HG02973 (cell line): ENCODE data around the gene SIPA1L3.

Source experiments
- ATAC-seq: cut with Tn5 transposase; IDR thresholded peaks from one replicate; pipeline ENCODE4 v1.9.1; 2021; ENCODE audit warnings: moderate library complexity; ENCODE audit not compliant: unreplicated experiment

Gene SIPA1L3

DNA sequence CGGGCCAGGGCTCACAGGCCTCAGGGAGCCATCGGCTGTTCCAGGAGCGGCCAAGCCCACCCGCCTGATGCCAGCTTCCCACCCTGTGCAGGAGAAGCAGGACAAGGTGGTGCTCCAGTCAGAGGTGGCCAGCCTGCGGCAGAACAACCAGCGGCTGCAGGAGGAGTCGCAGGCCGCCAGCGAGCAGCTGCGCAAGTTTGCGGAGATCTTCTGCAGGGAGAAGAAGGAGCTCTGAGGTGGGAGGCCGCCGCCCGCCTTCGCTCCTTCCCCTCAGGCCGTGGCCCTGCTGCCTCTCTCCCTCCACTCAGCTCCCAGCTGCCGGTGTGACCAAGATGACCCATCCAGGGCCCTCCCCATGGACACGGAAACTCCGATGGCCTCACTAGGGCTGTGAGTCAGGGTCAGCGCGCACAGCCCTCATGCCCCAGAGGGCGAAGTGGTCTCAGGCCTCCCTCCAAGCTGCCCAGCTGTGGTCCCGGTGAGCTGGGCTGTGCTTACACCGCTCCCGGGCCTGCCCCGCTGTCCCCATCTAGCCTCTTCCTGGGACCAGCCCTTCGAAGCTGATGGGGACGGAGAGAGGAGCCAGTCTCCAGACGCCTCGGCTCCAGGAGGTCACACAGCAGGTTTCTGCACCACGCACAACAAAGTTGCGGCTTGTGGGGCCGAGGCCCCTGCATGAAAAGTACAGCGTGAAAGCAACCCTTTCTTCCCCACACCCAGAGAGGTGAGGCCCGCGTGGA lies 299.2 kb downstream of the SIPA1L3 start:
- no peak for ATAC-seq

- ATAC-seq, result no peak
Observed at GRCh38 chr19:38206928-38207327, 299.9 kb downstream of the SIPA1L3 start.

- no peak for ATAC-seq
Observed at GRCh38 chr19:38207543-38207942, 300.5 kb downstream of the SIPA1L3 start.

- no peak for ATAC-seq
Observed at GRCh38 chr19:38208571-38208970, 301.6 kb downstream of the SIPA1L3 start.

DNA sequence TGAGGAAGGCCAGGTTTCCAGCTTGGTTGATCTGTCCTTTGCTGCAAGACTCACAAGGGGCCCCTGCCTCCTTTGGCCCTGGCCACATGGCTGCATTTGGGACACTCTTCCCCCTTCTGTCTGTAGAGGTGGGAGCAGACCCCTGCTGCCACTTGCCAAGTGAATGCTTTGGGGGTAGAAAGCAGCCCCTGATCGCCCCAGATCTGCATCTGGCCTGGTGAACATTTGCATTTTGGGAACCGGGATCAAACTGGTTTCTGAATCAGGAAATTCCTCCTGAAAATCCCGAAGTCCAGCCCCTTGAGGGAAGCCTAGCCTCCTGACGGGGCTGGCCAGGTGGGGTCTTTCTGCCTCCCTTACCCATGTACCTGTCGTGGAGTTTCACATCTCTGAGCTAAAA lies 302.1 kb downstream of the SIPA1L3 start:
- ATAC-seq, result no peak

GRCh38 chr19:38209671-38210457 lies 302.9 kb downstream of the SIPA1L3 start:
- ATAC-seq, result no peak

DNA sequence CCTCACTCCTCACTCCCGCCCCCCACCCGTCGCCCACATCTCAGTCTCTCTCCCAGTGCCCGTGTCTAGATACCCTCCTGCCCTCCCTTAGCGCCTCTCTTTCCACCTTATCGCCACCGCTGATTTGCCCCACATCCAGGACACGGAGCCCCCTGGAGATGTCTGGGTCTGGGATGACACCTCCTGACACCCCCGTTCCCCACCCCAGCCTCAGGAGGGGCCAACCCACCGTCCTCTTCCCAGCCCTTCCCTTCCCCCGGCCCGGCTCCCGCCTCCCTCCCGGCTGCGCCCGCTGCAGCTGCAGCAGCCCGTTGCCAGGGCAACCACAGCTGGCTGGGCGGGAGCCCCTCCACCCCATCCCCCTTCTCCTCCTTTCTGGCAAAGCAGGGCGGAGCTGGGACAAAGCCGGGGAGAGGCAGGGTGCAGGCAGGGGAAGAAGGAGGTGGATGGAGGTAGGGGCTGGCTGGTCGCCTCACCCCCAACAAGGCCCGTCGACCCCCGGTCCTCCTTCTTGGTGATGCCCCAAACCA lies 303.5 kb downstream of the SIPA1L3 start:
- ATAC-seq, result no peak

- no peak for ATAC-seq
Observed at GRCh38 chr19:38211151-38211591, 304.2 kb downstream of the SIPA1L3 start.

GRCh38 chr19:38211766-38212165 lies 304.8 kb downstream of the SIPA1L3 start:
- ATAC-seq, result no peak

DNA sequence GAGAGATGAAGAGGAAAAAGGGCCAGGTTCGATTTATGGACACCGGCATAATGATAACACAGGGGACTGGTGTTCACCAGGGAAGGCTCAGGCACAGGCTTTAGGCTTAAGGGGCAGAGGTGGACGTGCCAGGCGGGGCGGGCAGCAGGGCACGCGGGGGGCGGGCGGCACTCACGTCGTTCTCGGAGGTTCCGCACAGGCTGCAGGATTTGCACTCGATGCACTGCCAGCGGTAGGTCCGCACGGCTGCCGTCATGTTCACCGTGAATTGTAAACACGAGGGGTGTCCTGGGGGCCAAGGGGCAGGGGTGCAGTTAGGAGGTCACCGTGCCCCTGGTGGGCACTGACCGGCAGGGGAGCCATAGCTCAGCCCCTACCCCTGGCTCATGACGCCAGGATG lies 306.5 kb downstream of the SIPA1L3 start:
- ATAC-seq, result no peak

DNA sequence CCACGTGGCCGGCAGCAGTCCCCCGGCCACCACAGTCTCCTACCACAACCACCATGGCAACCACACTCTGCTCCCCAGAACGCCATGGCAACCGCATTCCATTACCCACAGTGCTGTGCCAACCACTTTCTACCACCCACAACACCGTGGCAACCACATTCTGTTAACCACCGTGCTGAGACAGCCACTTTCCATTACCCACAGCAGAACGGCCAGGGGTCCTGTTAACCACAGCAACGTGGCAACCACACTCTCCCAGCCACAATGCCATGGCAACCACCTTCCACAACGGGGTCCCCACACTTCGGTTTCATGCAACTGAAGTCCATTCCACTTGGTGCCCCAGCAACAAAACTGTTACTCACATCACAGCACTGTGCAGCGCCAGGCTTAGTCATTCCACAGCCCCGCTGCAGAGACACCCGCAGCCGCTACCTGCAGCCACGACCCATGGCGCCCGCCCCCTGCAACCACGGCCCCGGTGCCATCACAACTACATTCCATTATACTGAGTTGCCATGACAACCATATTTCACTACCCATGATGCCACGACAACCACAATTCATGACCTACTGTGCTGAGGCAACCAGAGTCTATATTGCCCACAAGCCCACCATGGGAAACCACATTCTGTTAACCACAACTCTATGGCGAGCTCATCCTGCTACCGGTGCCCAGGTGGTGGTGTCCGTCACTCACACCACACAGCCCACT lies 307.1 kb downstream of the SIPA1L3 start:
- peak; percentile 69 for ATAC-seq

DNA sequence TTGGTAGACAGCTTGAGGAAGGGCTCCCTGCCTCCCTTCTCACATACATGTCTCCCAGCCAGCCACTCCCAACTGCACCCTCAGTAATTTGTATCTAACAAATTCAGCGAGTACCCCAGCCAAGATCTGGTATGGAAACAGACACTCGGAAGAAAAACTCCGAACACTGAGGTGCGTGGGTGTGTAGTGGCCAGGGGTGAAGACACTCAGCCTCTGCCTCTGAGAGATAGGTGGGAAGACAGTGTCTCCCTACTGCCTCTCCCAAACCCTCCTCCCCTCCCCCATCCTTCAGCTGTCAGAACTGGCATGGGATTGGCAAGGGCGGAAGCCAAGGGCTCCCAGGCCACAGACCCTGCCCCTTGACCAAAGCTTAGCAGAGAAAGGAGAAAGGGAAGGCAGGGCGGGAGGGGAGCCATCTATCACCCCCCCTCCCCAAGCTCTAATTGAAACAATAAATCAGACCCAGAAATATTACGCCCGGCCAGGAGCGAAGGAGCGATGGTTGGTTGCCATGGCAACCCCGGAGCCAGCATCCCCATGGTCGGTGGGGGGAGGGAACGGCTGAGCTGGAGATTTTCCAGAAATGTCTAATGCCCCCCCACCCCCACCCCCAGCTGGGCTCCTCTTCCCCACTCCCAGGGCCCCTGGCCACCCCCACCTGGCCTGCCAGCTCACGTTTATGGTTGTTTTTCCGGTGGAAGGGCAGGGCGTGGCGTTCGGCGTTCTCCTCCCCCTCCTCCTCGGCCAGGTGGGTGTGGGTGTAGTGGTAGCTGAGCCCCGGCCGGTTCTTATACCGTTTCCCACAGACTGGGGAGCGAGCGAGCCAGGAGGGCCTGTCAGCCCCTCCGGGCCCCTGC lies 310.0 kb downstream of the SIPA1L3 start:
- ATAC-seq, result no peak

GRCh38 chr19:38218204-38218603 lies 311.2 kb downstream of the SIPA1L3 start:
- no peak for ATAC-seq

DNA sequence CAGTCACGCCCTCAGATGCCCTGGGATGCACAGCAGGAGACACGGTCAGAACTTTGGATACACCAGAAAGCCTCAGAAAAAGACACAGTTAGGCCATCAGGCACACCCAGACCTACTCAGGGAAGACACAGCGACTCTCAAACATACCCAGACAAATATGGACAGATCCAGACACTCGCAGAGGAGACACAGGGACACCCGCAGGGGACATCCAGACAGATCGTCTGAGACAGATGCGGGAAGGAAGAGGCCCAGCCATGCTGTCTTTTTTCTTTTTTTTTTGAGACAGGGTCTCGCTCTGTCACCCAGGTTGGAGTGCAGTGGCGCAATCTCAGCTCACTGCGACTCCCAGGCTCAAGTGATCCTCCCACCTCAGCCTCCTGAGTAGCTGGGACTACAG lies 312.2 kb downstream of the SIPA1L3 start:
- ATAC-seq, result no peak

DNA sequence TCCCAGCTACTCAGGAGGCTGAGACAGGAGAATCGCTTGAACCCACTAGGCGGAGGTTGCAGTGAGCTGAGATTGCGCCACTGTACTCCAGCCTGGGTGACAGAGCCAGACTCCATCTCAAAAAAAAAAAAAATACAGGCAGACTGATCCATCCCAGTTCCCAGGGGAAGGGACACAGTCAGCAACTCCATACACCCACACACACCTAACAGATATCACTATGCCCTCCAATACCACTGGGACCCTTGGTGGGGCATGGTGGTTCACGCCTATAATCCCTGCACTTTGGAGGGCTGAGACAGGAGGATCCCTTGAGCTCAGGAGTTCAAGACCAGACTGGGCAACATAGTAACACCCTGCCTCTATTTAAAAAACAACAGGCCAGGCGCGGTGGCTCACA lies 314.4 kb downstream of the SIPA1L3 start:
- no peak for ATAC-seq

DNA sequence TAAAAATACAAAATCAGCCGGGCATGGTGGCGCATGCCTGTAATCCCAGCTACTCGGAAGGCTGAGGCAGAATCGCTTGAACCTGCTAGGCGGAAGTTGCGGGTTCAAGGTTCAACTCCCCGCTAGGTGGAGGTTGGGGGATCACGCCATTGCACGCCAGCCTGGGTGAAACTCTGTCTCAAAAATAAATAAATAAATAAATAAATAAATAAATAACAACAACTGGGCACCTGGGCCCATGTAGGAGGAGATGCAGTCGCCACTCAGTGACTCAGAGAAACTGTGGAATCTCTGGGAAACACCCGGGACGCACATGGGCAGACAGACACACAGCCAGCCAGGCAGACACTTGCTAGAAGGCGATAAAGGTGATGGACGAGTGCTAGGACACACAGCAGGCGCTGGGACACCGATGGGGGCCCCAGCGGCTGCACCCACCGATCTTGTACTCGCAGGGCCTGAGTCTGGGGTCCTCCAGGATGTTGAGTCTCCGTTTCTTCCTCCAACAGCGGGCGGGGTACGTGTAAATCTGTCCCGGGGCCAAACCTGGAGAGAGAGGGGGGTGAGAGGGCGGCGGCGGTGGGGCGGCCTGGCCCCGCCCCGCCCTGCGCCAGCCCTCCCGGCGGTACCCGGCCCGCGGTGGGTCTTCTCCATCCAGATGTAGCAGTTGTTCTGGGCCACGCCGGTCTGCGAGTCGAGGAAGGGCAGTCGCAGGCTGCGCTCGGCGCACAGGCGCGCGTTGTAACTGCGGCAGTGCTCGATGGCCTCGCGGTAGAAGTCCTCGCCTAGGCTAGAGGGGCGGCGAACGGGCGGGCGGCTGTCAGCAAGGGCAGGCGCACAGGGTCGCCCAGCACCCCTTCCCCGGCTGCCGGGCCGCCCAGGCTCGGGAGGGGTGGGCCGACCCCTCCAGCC lies 315.2 kb downstream of the SIPA1L3 start:
- no peak for ATAC-seq

GRCh38 chr19:38223119-38223523 lies 316.1 kb downstream of the SIPA1L3 start:
- no peak for ATAC-seq

GRCh38 chr19:38223617-38224013 lies 316.6 kb downstream of the SIPA1L3 start:
- no peak for ATAC-seq
